Right atrium auricular region (tissue), 2 donors: ENCODE results near the gene LTBP2. TPM values are rescaled to one million over a fixed set of nuclear protein-coding genes. Genes with fewer than 3 reads are reported as not detected.

ENCODE experiments used
- DNase-seq: peaks from one replicate; pipeline ENCODE4 v3.0.0-alpha.2; 2019; ENCODE audit warnings: low spot score
- H3K27ac ChIP-seq, 2 donors: fragments of 200-600 bp; sonication (generic); 1 replicate in 1 of 2; 2 replicates in 1 of 2; pipeline ENCODE4 v1.5.1; 2016 to 2019
- H3K27me3 ChIP-seq, 2 donors: fragments of 200-600 bp; sonication (generic); one replicate each; pipeline versions ENCODE4 v1.5.1 to v1.6.0; 2017 to 2019
- H3K36me3 ChIP-seq: fragments of 200-600 bp; sonication (generic); one replicate; pipeline ENCODE4 v1.5.1; 2016
- H3K4me1 ChIP-seq, 2 donors: fragments of 200-600 bp; sonication (generic); one replicate each; pipeline versions ENCODE4 v1.5.1 to v1.6.0; 2017 to 2019
- H3K4me3 ChIP-seq, 2 donors: fragments of 200-600 bp; sonication (generic); 1 replicate in 1 of 2; 2 replicates in 1 of 2; pipeline ENCODE4 v1.5.1; 2017 to 2019; ENCODE audit warnings: mild to moderate bottlenecking in 1 of 2, moderate library complexity in 1 of 2
- H3K9me3 ChIP-seq, 2 donors: fragments of 200-600 bp; sonication (generic); one replicate each; pipeline ENCODE4 v1.5.1; 2019
- total RNA-seq, 2 donors: library from RNA; depleted of rRNA; stranded (reverse); fragments of >200 nt; gene quantifications; one replicate each; pipeline ENCODE4 v1.1.0, GENCODE V29; 2016
- TF ChIP-seq, protein P1 (sequence below), 2 donors: fragments of 200-600 bp; sonication (generic); IDR thresholded peaks; one replicate each; pipeline ENCODE4 v1.5.1; 2019; ENCODE audit warnings: antibody characterized with exemption in 2 of 2

LTBP2 gene
- total RNA-seq, 2 donors from 2014 or later: 32.1 to 102 TPM

- Histone ChIP-seq H3K4me3 (no peak overlapping the region), H3K27me3 (no peaks in the 10 kb centered on the region), H3K36me3 (no peaks in the 10 kb centered on the region), H3K9me3 (no peaks in the 10 kb centered on the region), H3K27ac (peak overlapping the region; percentile 51 to 64), H3K4me1 (peaks cover 0 to 74% of the 10 kb centered on the region in 2 donors)
- DNase-seq: no peak
- TF ChIP-seq, protein P1, sequence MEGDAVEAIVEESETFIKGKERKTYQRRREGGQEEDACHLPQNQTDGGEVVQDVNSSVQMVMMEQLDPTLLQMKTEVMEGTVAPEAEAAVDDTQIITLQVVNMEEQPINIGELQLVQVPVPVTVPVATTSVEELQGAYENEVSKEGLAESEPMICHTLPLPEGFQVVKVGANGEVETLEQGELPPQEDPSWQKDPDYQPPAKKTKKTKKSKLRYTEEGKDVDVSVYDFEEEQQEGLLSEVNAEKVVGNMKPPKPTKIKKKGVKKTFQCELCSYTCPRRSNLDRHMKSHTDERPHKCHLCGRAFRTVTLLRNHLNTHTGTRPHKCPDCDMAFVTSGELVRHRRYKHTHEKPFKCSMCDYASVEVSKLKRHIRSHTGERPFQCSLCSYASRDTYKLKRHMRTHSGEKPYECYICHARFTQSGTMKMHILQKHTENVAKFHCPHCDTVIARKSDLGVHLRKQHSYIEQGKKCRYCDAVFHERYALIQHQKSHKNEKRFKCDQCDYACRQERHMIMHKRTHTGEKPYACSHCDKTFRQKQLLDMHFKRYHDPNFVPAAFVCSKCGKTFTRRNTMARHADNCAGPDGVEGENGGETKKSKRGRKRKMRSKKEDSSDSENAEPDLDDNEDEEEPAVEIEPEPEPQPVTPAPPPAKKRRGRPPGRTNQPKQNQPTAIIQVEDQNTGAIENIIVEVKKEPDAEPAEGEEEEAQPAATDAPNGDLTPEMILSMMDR (IDR thresholded peaks at IDR 0.05): no peak
Observed at GRCh38 chr14:74572726-74573301, 39.2 kb downstream of the LTBP2 start.

DNA sequence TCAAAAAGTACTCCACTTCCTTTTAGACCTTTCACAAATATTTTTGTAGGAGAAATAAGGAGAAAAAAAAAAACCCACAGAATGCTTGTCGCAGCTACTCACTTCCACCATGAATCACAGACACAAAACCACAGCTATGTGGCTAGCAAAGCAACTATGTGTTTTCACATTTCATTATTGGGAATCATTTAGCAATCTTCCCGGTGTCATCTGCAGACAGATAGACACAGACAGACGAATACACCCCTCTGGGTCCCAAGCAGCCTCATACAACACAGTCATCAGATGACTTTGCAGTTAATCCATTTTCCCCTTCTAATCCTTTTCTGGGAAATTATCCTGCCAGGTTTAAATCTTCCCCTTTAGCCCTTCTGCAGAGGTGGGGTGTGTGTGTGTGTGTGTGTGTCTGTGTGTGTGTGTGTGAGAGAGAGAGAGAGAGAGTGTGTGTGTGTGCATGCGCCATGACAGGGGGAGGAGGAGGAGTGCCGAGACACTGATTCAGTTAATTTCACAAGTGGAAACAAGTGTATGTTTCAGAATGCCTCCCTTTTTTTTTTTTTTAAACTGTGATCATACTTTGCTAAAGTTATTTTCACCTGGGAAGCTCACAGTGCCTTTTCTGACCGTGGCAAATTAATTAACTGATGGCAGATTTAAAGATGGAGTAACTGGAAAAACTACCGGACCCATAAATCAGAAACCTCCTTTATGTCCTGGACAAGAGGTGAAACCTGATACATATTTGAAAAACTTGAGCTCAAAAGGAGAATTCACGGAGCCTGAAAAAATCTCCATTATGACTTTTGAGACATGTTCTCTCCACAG is 39.9 kb downstream of the LTBP2 start:
- no peak for DNase-seq
- Histone ChIP-seq H3K4me3 (no peak overlapping the region), H3K27ac (peak overlapping the region; percentile 51 to 64), H3K4me1 (peaks cover 0 to 78% of the 10 kb centered on the region in 2 donors), H3K27me3 (no peaks in the 10 kb centered on the region), H3K36me3 (no peaks in the 10 kb centered on the region), H3K9me3 (no peaks in the 10 kb centered on the region)
- TF ChIP-seq, protein P1 (IDR thresholded peaks at IDR 0.05): no peak

- H3K4me3 ChIP-seq: no peak overlapping the region
- no peak for DNase-seq
- no peaks in the 10 kb centered on the region for H3K9me3 ChIP-seq
- no peaks in the 10 kb centered on the region for H3K36me3 ChIP-seq
- H3K27me3 ChIP-seq: no peaks in the 10 kb centered on the region
- TF ChIP-seq, protein P1 (IDR thresholded peaks at IDR 0.05): no peak
- peaks cover 0 to 79% of the 10 kb centered on the region in 2 donors for H3K4me1 ChIP-seq
- H3K27ac ChIP-seq: peak overlapping the region; percentile 33 to 64
Observed at GRCh38 chr14:74571441-74571841, 40.6 kb downstream of the LTBP2 start.

DNA sequence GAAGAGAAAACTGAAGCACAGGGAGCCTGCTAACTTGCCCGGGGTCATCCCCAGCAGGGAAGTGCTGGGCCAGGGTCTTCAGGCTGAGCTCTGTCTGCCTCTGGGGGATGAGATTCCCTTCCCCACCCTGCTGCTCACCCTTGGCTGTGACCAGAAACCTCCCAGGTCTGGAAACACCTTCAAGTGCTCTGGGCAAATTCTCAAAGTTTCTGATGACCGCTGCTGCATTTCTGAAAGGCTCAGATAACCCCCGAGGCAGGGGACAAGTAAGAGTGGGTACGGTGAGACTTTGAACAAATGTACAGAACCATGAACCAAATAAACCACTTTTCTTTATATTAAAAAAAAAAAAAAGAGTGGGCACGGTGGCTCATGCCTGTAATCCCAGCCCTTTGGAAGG is 41.3 kb downstream of the LTBP2 start:
- Histone ChIP-seq H3K36me3 (no peaks in the 10 kb centered on the region), H3K27ac (peak overlapping the region; percentile 33 to 64), H3K4me1 (peaks cover 0 to 86% of the 10 kb centered on the region in 2 donors), H3K27me3 (no peaks in the 10 kb centered on the region), H3K4me3 (no peak overlapping the region), H3K9me3 (no peaks in the 10 kb centered on the region)
- TF ChIP-seq, protein P1 (IDR thresholded peaks at IDR 0.05): no peak
- DNase-seq: no peak

DNA sequence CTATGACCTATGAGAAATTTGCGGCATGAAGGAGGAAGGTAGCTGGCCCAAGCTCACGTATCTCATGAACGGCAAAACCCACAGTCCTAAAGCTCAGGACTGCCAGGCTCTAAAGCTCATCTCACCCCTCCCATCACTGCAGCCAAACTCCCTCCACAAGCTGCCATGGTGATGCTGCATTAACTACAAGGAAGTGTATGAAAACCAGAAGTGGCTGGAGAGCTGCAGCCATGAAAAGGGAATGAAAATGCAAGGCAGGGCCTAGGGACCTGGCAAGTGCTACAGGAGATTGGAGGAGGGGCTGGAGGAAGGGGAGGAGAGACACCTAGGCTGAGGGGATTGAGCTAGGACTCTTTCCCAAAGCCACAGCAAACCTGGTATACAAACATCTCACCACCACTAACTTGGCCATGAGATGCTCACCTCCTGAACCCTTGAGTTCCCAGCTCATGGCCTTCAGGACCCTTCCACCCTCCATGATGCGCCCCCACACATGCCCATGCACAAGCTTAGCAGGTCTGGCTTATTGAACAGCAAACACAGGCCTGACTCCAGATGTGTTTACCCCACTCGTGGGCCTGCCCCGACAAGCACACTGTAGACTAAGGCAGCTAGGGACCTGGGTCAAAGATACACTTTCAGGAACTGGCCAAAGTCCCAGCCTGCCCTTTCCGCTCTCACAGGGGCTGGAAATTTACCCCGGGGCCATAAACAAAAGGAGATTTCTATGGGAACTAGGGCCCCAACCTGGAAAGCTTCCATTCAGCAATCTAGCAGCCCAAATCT is 42.0 kb downstream of the LTBP2 start:
- Histone ChIP-seq H3K36me3 (no peaks in the 10 kb centered on the region), H3K27ac (peak overlapping the region; percentile 6 to 64), H3K9me3 (no peaks in the 10 kb centered on the region), H3K4me3 (no peak overlapping the region), H3K27me3 (no peaks in the 10 kb centered on the region), H3K4me1 (peaks cover 0 to 86% of the 10 kb centered on the region in 2 donors)
- TF ChIP-seq, protein P1 (IDR thresholded peaks at IDR 0.05): no peak
- no peak for DNase-seq
